WTC11 (cell line): ENCODE measurements around the gene C1orf198. TPM values are rescaled to one million over a fixed set of nuclear protein-coding genes. Genes with fewer than 3 reads are reported as not detected.

Experiments used
- ATAC-seq: fragments of 200-7000 bp; cut with Tn5 transposase; 2 replicates; pipeline ENCODE4 v1.10.0; 2021; ENCODE audit warnings: mild to moderate bottlenecking, moderate library complexity
- CTCF ChIA-PET: fragments of 300-600 bp; sonication (Branson Sonifier 250); formaldehyde crosslinking; loops from one replicate; lab custom pipeline; 2021; ENCODE audit warnings: antibody characterized with exemption; lab: Charles Lee
- POLR2A ChIA-PET: fragments of 350-600 bp; sonication (Branson Sonifier 250); formaldehyde crosslinking; loops from one replicate; lab custom pipeline; 2021; ENCODE audit warnings: antibody characterized with exemption; lab: Charles Lee
- DNase-seq: peaks from one replicate; pipeline ENCODE4 v3.0.0; 2021; ENCODE audit warnings: low spot score
- H3K27ac Mint-ChIP-seq: 2 replicates; pipeline ENCODE4 v1.8.0; 2021; ENCODE audit warnings: mixed read lengths
- H3K27me3 Mint-ChIP-seq: 2 replicates; pipeline ENCODE4 v1.8.0; 2021; ENCODE audit warnings: low read depth, mild to moderate bottlenecking, moderate library complexity, mixed read lengths
- H3K36me3 Mint-ChIP-seq: 2 replicates; pipeline ENCODE4 v1.8.0; 2021; ENCODE audit warnings: mixed read lengths
- H3K4me1 Mint-ChIP-seq: 2 replicates; pipeline ENCODE4 v1.8.0; 2022; ENCODE audit warnings: mixed read lengths
- H3K4me3 Mint-ChIP-seq: 2 replicates; pipeline ENCODE4 v1.8.0; 2021; ENCODE audit warnings: mild to moderate bottlenecking, moderate library complexity, mixed read lengths
- H3K9me3 Mint-ChIP-seq: 2 replicates; pipeline ENCODE4 v1.8.0; 2021; ENCODE audit warnings: mixed read lengths
- AR ChIP-seq: fragments of 250-450 bp; sonication (Bioruptor Pico); IDR thresholded peaks from 2 replicates; pipeline ENCODE4 v1.9.0; 2021; ENCODE audit warnings: mild to moderate bottlenecking
- ARID4B ChIP-seq: sonication (generic); formaldehyde crosslinking; IDR thresholded peaks from 2 replicates; pipeline ENCODE4 v1.8.0; 2023; ENCODE audit warnings: missing genetic modification reagents, mild to moderate bottlenecking, borderline replicate concordance
- ATF1 ChIP-seq: sonication (generic); formaldehyde crosslinking; IDR thresholded peaks from 2 replicates; pipeline ENCODE4 v1.8.1; 2023; ENCODE audit warnings: mild to moderate bottlenecking, moderate library complexity, missing genetic modification reagents
- ATF2 ChIP-seq: sonication (generic); formaldehyde crosslinking; IDR thresholded peaks from 2 replicates; pipeline ENCODE4 v1.8.1; 2022; ENCODE audit warnings: low read depth, missing genetic modification reagents, borderline replicate concordance
- ERG ChIP-seq: fragments of 250-450 bp; sonication (Bioruptor Pico); IDR thresholded peaks from 2 replicates; pipeline ENCODE4 v1.8.0; 2021; ENCODE audit warnings: mild to moderate bottlenecking
- FOXP4 ChIP-seq: sonication (generic); formaldehyde crosslinking; IDR thresholded peaks from 2 replicates; pipeline ENCODE4 v1.8.0; 2022; ENCODE audit warnings: mild to moderate bottlenecking, missing genetic modification reagents
- HMGXB4 ChIP-seq: sonication (generic); formaldehyde crosslinking; IDR thresholded peaks from 2 replicates; pipeline ENCODE4 v1.8.1; 2023; ENCODE audit warnings: mild to moderate bottlenecking, moderate library complexity, missing genetic modification reagents
- MYBL2 ChIP-seq: sonication (generic); formaldehyde crosslinking; IDR thresholded peaks from 2 replicates; pipeline ENCODE4 v1.8.1; 2023; ENCODE audit warnings: mild to moderate bottlenecking, moderate library complexity, missing genetic modification reagents
- SMAD3 ChIP-seq: sonication (generic); formaldehyde crosslinking; IDR thresholded peaks from 2 replicates; pipeline ENCODE4 v1.8.0; 2022; ENCODE audit warnings: missing genetic modification reagents, mild to moderate bottlenecking, borderline replicate concordance
- TP53 ChIP-seq: sonication (generic); formaldehyde crosslinking; IDR thresholded peaks from 2 replicates; pipeline ENCODE4 v1.8.1; 2023; ENCODE audit warnings: mild to moderate bottlenecking, missing genetic modification reagents
- USF1 ChIP-seq: sonication (generic); formaldehyde crosslinking; IDR thresholded peaks from 2 replicates; pipeline ENCODE4 v1.8.0; 2022; ENCODE audit warnings: mild to moderate bottlenecking, missing genetic modification reagents
- USF2 ChIP-seq: sonication (generic); formaldehyde crosslinking; IDR thresholded peaks from 2 replicates; pipeline ENCODE4 v1.8.1; 2023; ENCODE audit warnings: mild to moderate bottlenecking, missing genetic modification reagents, moderate library complexity
- ZBTB43 ChIP-seq: sonication (generic); formaldehyde crosslinking; IDR thresholded peaks from 2 replicates; pipeline ENCODE4 v1.8.1; 2023; ENCODE audit warnings: mild to moderate bottlenecking, missing genetic modification reagents
- ZNF416 ChIP-seq: fragments of 250-450 bp; sonication (Bioruptor Pico); IDR thresholded peaks from 2 replicates; pipeline ENCODE4 v1.9.0; 2021; ENCODE audit warnings: mild to moderate bottlenecking, inconsistent platforms
- total RNA-seq: library from RNA; stranded (reverse); gene quantifications from 3 replicates; pipeline ENCODE4 v1.2.3, GENCODE V29; 2021

Gene C1orf198
- total RNA-seq, 1 experiment from 2014 or later, result 26.9 TPM

GRCh38 chr1:230839173-230839572 lies 29.1 kb downstream of the C1orf198 start (continued):
- TF ChIP-seq ERG, result no peak
- TF ChIP-seq ATF2 (CRISPR knock-in tag), result no peak
- no peak for TF ChIP-seq SMAD3 (CRISPR knock-in tag)
- no peak for TF ChIP-seq FOXP4 (CRISPR knock-in tag)
- no peak for TF ChIP-seq ARID4B (CRISPR knock-in tag)

GRCh38 chr1:230836793-230837192 lies 31.5 kb downstream of the C1orf198 start:
- H3K36me3 Mint-ChIP-seq, result peaks cover 19% of the 10 kb centered on the region
- H3K4me1 Mint-ChIP-seq, result no peaks in the 10 kb centered on the region
- ChIA-PET CTCF (no interaction called here), POLR2A (no interaction called here)
- no peaks in the 10 kb centered on the region for H3K9me3 Mint-ChIP-seq
- TF ChIP-seq USF2 (CRISPR knock-in tag) (no peak), USF1 (CRISPR knock-in tag) (no peak), ZBTB43 (CRISPR knock-in tag) (no peak), MYBL2 (CRISPR knock-in tag) (no peak), ATF1 (CRISPR knock-in tag) (no peak), AR (CRISPR knock-in tag) (no peak), HMGXB4 (CRISPR knock-in tag) (no peak), TP53 (CRISPR knock-in tag) (no peak), SMAD3 (CRISPR knock-in tag) (no peak), ZNF416 (CRISPR knock-in tag) (no peak)
- H3K27me3 Mint-ChIP-seq, result no peaks in the 10 kb centered on the region
- H3K4me3 Mint-ChIP-seq, result no peak overlapping the region
- DNase-seq (no peak), ATAC-seq (no peak)
- no peak overlapping the region for H3K27ac Mint-ChIP-seq
